SU-DHL-6 (cell line): Measurements from ENCODE around the gene RCBTB2.

Experiments
- H2AFZ ChIP-seq: fragments of 200-600 bp; sonication (generic); 2 replicates; pipeline ENCODE4 v1.6.1; 2014; ENCODE audit warnings: low read depth, mild to moderate bottlenecking, moderate library complexity, mixed read lengths, antibody characterized with exemption, low read length; ENCODE audit not compliant: severe bottlenecking
- H3F3A ChIP-seq: fragments of 200-600 bp; shearing (Covaris generic); 2 replicates; pipeline ENCODE4 v1.6.0; 2016; ENCODE audit warnings: antibody characterized with exemption, mild to moderate bottlenecking; ENCODE audit not compliant: insufficient read depth
- H3K27ac ChIP-seq: fragments of 200-600 bp; sonication (generic); 2 replicates; pipeline ENCODE4 v1.5.1; 2016; ENCODE audit warnings: low read depth, mild to moderate bottlenecking, low read length, moderate library complexity, mixed read lengths
- H3K27me3 ChIP-seq: fragments of 200-600 bp; sonication (generic), shearing (Covaris generic); 2 replicates; pipeline ENCODE4 v1.6.0; 2014; ENCODE audit warnings: mild to moderate bottlenecking, low read length
- H3K36me3 ChIP-seq: fragments of 200-600 bp; sonication (generic); 2 replicates; pipeline ENCODE4 v1.6.1; 2014; ENCODE audit warnings: mild to moderate bottlenecking, low read length, mixed read lengths
- H3K4me2 ChIP-seq: fragments of 300-600, 200-600 bp; shearing (Covaris generic), sonication (generic); 2 replicates; pipeline ENCODE4 v1.6.0; 2014; ENCODE audit warnings: low read length, low read depth, mild to moderate bottlenecking; ENCODE audit not compliant: poor library complexity, severe bottlenecking
- H3K4me3 ChIP-seq: fragments of 200-600 bp; sonication (generic); 2 replicates; pipeline ENCODE4 v1.5.1; 2014; ENCODE audit warnings: antibody characterized with exemption, low read length, mild to moderate bottlenecking, mixed read lengths; ENCODE audit not compliant: insufficient read depth, poor library complexity, severe bottlenecking
- H3K79me2 ChIP-seq: fragments of 200-600 bp; sonication (generic); 2 replicates; pipeline ENCODE4 v1.6.1; 2014; ENCODE audit warnings: mild to moderate bottlenecking, low read length, moderate library complexity; ENCODE audit not compliant: insufficient read depth
- H3K9ac ChIP-seq: fragments of 200-600 bp; sonication (generic); 2 replicates; pipeline ENCODE4 v1.7.0; 2014; ENCODE audit warnings: mild to moderate bottlenecking, low read length
- H3K9me2 ChIP-seq: fragments of 200-600 bp; sonication (generic); replicated peaks from 2 replicates; pipeline ENCODE4 v1.6.1; 2014; ENCODE audit warnings: low read length; ENCODE audit not compliant: insufficient read depth
- H3K9me3 ChIP-seq: fragments of 200-600 bp; sonication (generic); 2 replicates; pipeline ENCODE4 v1.6.1; 2014; ENCODE audit warnings: low read length, mixed read lengths; ENCODE audit not compliant: insufficient read depth
- H4K20me1 ChIP-seq: fragments of 200-600 bp; sonication (generic); 2 replicates; pipeline ENCODE4 v1.6.1; 2014; ENCODE audit warnings: low read depth, mild to moderate bottlenecking, antibody characterized with exemption, low read length, moderate library complexity, mixed read lengths
- CTCF ChIP-seq: fragments of 200-600 bp; sonication (generic); IDR thresholded peaks from one replicate; pipeline ENCODE4 v1.5.1; 2017; ENCODE audit warnings: antibody characterized with exemption, mild to moderate bottlenecking, low read length, moderate library complexity; ENCODE audit not compliant: insufficient read depth, poor library complexity, severe bottlenecking
- EZH2phosphoT487 ChIP-seq: fragments of 200-600 bp; sonication (generic), shearing (Covaris generic); conservative IDR thresholded peaks from 2 replicates; pipeline ENCODE4 v1.6.1; 2018; ENCODE audit warnings: mild to moderate bottlenecking, antibody characterized with exemption, low read length, moderate library complexity, mixed read lengths

The RCBTB2 gene

DNA sequence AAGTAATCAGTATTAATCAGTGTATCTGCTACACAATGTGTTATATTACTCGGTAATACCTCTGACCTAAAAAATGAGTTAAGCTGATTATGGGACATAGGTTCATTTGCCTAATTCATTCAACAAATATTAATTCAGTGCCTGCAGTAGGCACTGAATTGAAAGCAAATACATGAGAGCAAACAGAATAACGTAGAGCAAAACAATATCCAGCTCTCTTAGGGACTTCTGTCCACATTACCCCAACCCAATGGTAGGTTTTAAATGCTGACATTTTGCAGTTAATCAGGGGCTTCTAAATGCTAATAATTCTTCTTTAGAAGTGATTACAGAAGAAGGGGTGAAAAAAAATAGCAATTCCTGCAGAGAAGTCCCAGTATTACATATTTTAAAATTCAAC is 4.9 kb downstream of the RCBTB2 start:
- peaks cover 29% of the 10 kb centered on the region for H3F3A ChIP-seq
- peak overlapping the region; percentile 40 for H3K9ac ChIP-seq
- peak overlapping the region; percentile 83 for H3K27ac ChIP-seq
- peak overlapping the region; percentile 33 for H3K4me3 ChIP-seq
- H3K27me3 ChIP-seq, result no peaks in the 10 kb centered on the region
- no peaks in the 10 kb centered on the region for H3K9me3 ChIP-seq
- TF ChIP-seq CTCF (no peak), EZH2phosphoT487 (no peak)
- no peaks in the 10 kb centered on the region for H3K9me2 ChIP-seq
- peaks cover 47% of the 10 kb centered on the region for H3K79me2 ChIP-seq
- H4K20me1 ChIP-seq, result no peaks in the 10 kb centered on the region
- peak overlapping the region; percentile 75 for H3K4me2 ChIP-seq
- no peak overlapping the region for H2AFZ ChIP-seq
- no peaks in the 10 kb centered on the region for H3K36me3 ChIP-seq

DNA sequence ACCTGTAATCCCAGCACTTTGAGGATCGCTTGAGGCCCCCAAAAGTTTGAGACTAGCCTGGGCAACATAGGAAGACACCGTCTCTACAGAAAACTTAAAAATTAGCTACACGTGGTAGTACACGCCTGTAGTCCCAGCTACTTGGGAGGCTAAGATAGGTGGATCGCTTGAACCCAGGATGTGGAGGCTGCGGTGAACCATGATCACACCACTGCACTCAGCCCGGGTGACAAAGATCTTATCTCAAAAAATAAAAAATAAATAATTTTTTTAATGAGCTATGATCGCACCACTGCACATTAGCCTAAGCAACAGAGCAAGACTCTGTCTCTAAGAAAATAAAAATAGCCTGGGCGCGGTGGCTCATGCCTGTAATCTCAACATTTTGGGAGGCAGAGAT is 6.6 kb downstream of the RCBTB2 start:
- peaks cover 25% of the 10 kb centered on the region for H3F3A ChIP-seq
- no peaks in the 10 kb centered on the region for H3K27me3 ChIP-seq
- no peak overlapping the region for H2AFZ ChIP-seq
- H3K4me2 ChIP-seq, result no peak overlapping the region
- no peaks in the 10 kb centered on the region for H4K20me1 ChIP-seq
- 0 out of 2 replicates have a peak, but pooled peaks cover 1% of the 10 kb centered on the region for H3K36me3 ChIP-seq
- H3K9me3 ChIP-seq, result no peaks in the 10 kb centered on the region
- H3K9me2 ChIP-seq, result no peaks in the 10 kb centered on the region
- peaks cover 47% of the 10 kb centered on the region for H3K79me2 ChIP-seq
- no peak overlapping the region for H3K4me3 ChIP-seq
- TF ChIP-seq CTCF, result no peak
- H3K27ac ChIP-seq, result no peak overlapping the region
- no peak overlapping the region for H3K9ac ChIP-seq

DNA sequence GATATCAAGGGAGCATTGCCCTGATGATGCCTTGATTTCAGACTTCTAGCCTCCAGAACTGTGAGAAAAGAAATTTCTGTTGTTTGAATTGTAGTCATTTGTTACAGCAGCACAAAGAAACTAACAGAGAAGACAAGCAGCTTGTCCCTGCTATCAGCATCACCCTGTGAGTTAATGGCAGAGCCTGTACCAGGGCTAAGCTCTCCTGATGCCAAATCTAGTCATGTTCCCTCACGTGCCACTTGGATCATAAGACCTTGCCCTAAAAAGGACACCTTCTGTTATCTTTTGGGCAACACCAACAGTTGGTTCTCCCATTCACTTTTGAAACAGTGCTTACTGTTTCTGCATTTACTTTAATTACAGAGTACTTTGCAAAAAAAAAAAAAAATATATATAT is 14.8 kb downstream of the RCBTB2 start:
- Histone ChIP-seq H3K4me3 (no peak overlapping the region), H3K27me3 (no peaks in the 10 kb centered on the region), H3K4me2 (no peak overlapping the region), H3K9me2 (no peaks in the 10 kb centered on the region), H3F3A (0 out of 2 replicates have a peak, but pooled peaks cover 3% of the 10 kb centered on the region), H2AFZ (no peak overlapping the region), H3K79me2 (no peaks in the 10 kb centered on the region), H3K36me3 (peaks cover 5% of the 10 kb centered on the region), H3K9me3 (no peaks in the 10 kb centered on the region), H4K20me1 (no peaks in the 10 kb centered on the region), H3K27ac (no peak overlapping the region), H3K9ac (no peak overlapping the region)
- TF ChIP-seq EZH2phosphoT487, result no peak
- TF ChIP-seq CTCF, result no peak
